GM21723 (cell line): ENCODE results near the gene ZNF664.

ENCODE experiments used
- ATAC-seq: cut with Tn5 transposase; IDR thresholded peaks from one replicate; pipeline ENCODE4 v1.9.1; 2021; ENCODE audit warnings: mild to moderate bottlenecking, moderate library complexity; ENCODE audit not compliant: unreplicated experiment

Gene ZNF664

GRCh38 chr12:124049451-124050094 lies 76.6 kb downstream of the ZNF664 start:
- no peak for ATAC-seq

- no peak for ATAC-seq
These were observed 80.8 kb downstream of the ZNF664 start for GRCh38 chr12:124053851-124054250.

GRCh38 chr12:124055066-124055465 lies 82.1 kb downstream of the ZNF664 start:
- no peak for ATAC-seq

GRCh38 chr12:124057691-124058090 lies 84.7 kb downstream of the ZNF664 start:
- ATAC-seq = no peak

GRCh38 chr12:124059752-124060151 lies 86.7 kb downstream of the ZNF664 start:
- ATAC-seq = no peak
